Fibroblast of the aortic adventitia (primary cell): ENCODE data around the gene TANC1. TPM values are rescaled to one million over a fixed set of nuclear protein-coding genes. Genes with fewer than 3 reads are reported as not detected.

Experiments used
- DNase-seq: peaks from one replicate; pipeline ENCODE4 v3.0.0-alpha.2; 2010; ENCODE audit warnings: low read depth
- H3K4me3 ChIP-seq: 2 replicates; pipeline ENCODE4 v1.5.1; 2011; ENCODE audit warnings: low read depth, mild to moderate bottlenecking, control low read depth, low read length, moderate library complexity
- CTCF ChIP-seq: IDR thresholded peaks from 2 replicates; pipeline ENCODE4 v1.5.1; 2011; ENCODE audit warnings: mild to moderate bottlenecking, low read length, control low read depth, inconsistent platforms; ENCODE audit not compliant: insufficient read depth
- total RNA-seq: library from RNA; depleted of rRNA; stranded (reverse); fragments of >200 nt; gene quantifications from 2 replicates; pipeline ENCODE4 v1.2.3, GENCODE V29; 2012; ENCODE audit warnings: low replicate concordance

The TANC1 gene
- total RNA-seq, 1 donor, result 11.9 TPM

GRCh38 chr2:159044804-159045286 lies 76.4 kb downstream of the TANC1 start:
- peak; percentile 66 for DNase-seq
- TF ChIP-seq CTCF, result no peak
- H3K4me3 ChIP-seq, result no peak overlapping the region

DNA sequence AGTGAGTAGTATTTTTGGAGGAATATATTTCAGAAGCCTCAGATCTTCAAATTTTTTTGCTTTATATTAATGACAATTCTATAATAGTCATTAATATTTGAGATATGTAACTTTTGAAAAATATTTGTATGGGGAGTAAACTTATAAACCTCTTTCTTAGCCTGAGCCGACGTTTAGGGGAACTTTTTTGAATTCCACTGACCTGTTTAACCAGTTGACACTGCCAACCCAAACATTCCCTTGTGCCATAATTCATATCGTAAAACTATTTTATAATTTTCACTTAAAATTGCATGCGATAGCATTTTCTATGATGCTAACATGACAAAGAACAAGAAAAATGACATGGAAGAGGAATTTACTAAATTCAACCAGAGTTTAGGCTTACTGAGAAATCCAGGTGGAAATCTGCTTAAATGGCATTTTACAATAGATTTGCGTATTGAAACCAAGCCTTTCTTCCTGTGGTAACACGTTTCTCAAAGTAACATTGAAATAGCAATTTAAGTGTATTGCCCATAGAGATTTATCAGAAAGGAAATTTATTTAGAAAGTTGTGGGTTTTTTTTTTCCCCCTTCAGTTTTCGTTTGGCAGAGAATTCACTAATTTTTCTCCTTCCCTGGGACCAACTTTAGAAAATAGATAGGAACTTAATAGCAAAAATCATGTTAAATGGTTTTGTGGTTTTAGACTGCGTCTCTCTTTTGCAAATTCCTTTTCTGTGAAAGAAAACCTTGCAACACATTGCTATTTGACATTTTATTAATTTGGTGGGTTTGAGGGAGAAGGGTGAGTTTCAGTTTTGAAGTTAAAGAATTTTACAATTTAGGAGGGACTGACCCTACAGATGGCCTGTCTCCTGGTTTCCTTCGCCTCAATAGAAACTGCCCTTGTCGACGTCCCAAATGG lies 77.4 kb downstream of the TANC1 start:
- peak; percentile 67 for DNase-seq
- no peak for TF ChIP-seq CTCF
- no peak overlapping the region for H3K4me3 ChIP-seq

GRCh38 chr2:159046966-159047365 lies 78.5 kb downstream of the TANC1 start:
- peak; percentile 65 for DNase-seq
- no peak overlapping the region for H3K4me3 ChIP-seq
- TF ChIP-seq CTCF, result no peak

DNA sequence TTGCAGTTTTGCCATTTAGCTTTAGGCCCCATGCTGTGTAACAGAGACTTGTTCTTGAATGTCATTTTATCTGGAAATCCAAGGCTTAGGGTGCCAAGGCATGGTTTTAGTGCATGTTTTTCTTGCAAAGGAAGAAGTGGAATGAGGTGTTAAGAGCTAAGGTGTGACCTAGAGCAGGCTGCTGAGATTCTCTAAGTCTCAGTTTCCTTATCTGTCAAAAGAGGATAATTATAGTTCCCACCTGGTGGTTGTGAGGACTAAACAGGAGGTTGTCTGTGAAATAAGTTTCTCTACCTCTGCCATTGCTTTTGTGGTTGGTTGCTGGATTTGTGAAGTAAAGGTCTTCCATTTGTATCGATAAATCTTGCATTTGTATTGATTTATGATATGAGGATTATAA lies 82.0 kb downstream of the TANC1 start:
- TF ChIP-seq CTCF, result no peak
- no peak overlapping the region for H3K4me3 ChIP-seq
- no peak for DNase-seq

DNA sequence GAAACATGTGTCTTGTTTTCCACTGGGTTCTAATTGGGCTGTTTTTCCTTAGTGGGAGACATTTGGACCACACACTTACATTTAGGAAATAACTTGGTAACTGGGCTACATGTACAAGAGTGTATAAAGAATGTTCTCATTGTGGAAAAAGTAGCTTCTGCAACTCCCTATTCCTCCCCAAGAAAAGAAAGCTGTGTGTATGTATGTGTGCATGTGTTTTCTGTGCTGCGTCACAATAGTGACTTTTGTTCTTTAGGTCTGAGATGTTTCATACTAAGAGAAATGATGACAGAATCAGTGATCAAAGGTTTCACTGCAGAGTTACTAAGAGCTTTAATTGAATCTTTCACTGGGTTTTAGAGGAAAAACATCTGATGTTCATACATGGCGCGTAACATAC lies 82.7 kb downstream of the TANC1 start:
- DNase-seq, result no peak
- no peak overlapping the region for H3K4me3 ChIP-seq
- TF ChIP-seq CTCF, result no peak

GRCh38 chr2:159051661-159052060 lies 83.2 kb downstream of the TANC1 start:
- no peak for TF ChIP-seq CTCF
- H3K4me3 ChIP-seq, result no peak overlapping the region
- DNase-seq, result peak; percentile 38
